ENCODE measurements around the gene SLC39A1.

- TF ChIP-seq CTCF (conservative IDR thresholded peaks at IDR 0.05; ENCODE audit: low read length) = no peak
- TF ChIP-seq EZH2phosphoT487 (IDR thresholded peaks at IDR 0.05; ENCODE audit: borderline replicate concordance, low read depth, low read length) = no peak
Measured at GRCh38 chr1:153985341-153985912, 22.1 kb upstream of the SLC39A1 start.
